NOMO-1 treated with dmso at 0.1 percent for 144 hours (cell line): ENCODE results near the gene LIMA1.
"Not testable (repeated sequence)": the region's sequence is repeated elsewhere in the genome, so short reads cannot be mapped to it uniquely, and the experiment has no call there.

Experiments used
- DNase-seq: peaks from one replicate; lab custom pipeline; 2025; ENCODE audit not compliant: unreplicated experiment; lab: John Stamatoyannopoulos, UW

LIMA1 gene

DNA sequence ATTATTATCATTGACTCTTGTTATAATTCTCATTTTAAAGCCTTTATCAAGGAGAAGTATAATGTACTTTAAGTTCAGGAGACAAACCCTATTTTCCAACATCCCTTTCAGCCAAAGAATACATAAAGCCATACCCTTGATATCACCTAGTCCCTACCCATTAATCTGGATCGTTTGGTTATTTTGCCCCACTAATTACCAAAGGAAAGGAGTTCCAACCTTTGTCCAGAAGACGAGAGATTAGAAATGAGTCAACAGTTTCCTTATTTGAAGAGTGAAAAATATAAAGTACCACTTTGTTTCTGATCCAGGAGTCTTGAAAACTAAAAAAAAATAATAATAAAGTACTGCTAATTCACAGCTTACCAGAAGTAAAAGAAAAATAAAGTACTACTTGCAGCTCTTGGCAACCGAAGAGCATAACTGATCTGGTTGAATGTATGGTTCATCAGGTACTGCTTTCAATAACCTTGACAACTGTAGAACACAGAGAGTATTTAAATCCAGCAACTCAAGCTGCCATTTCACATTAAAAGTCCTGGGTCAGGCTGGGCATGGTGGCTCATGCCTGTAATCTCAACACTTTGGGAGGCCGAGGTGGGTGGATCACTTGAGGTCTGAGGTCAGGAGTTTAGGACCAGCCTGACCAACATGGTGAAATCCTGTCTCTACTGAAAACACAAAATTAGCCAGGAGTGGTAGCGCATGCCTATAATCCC, 33.7 kb downstream of the LIMA1 start:
- DNase-seq: no peak

DNA sequence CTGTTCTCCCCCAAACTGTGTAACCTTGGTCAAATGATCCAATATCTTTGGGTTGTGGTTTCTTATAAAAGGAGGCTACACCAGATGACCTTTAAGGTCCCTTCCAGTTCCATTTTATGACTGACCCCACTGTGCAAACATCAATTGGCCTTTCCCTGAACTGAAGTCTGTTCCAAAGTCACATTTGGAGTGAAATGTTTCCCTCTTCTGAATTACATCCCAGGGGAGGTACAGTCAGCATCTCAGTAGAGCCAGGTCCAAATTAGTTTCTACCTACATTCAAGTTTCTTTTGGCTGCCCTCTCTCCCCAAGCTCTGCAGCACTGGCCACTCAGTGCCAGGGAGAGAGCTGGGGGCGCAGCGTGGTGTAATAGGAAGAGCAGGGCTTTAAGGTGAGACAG, 34.4 kb downstream of the LIMA1 start:
- DNase-seq: no peak

DNA sequence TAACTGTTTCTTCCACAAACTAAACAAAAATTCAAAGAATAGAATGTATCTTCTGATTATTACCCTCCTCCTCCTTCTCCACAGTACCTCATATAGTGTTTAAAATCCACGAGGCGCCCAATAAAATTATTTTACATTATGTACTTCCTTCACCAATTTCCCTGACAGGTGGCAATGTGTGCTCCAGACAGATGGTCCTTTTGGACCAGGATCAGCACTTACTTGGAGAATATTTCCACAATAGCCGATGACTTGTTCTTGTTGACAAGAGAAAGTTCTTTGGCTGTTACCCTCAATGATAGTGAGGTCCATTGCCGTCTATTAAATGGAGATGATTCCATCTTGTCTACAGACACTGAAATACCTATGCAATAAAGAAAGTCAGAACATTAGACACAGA, 34.9 kb downstream of the LIMA1 start:
- no peak for DNase-seq

DNA sequence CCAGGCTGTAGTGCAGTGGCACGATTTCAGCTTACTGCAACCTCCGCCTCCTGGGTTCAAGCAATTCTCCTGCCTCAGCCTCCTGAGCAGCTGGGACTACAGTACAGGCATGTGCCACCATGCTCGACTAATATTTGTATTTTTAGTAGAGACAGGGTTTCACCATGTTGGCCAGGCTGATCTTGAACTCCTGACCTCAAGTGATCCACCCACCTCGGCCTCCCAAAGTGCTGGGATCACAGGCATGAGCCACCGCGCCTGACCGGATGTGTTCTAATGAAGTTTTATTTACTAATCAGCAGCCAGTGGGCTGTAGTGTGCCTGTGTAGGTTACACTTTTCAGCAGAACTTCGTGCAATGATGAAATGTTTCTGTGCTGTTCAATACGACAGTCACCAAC, 35.7 kb downstream of the LIMA1 start:
- not testable (repeated sequence) for DNase-seq

DNA sequence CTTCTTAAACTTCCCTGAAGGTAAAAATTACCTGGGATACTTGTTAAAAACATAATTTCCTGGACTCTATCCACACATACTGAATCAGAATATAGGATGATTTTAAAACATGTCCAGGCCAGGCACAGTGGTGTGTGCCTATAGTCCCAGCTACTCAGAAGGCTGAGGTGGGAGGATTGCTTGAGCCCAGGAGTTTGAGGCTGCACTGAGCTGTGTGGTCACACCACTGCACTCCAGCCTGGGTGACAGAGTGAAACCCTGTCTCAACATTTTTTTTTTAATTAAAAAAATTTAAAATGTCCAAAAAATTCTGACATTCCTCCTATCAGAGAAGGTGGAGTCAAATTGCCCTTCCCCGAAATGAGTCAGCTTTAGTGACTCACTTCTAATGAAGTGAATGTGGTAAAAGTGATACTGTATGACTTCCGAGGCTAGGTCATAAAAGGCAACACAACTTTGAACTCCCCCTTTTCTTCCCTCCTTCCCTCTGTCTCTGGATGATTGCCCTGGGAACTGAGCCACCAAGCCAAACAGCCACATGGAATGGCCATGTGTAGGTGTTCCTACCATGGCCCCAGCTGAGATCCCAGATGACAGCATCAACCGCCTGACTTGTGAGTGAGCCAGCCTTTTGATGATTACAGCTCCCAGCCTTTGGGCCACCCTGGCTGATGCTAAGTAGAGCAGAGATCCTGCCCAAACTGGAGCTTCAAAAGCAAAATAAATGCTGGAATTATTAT, 36.3 kb downstream of the LIMA1 start:
- DNase-seq: no peak

DNA sequence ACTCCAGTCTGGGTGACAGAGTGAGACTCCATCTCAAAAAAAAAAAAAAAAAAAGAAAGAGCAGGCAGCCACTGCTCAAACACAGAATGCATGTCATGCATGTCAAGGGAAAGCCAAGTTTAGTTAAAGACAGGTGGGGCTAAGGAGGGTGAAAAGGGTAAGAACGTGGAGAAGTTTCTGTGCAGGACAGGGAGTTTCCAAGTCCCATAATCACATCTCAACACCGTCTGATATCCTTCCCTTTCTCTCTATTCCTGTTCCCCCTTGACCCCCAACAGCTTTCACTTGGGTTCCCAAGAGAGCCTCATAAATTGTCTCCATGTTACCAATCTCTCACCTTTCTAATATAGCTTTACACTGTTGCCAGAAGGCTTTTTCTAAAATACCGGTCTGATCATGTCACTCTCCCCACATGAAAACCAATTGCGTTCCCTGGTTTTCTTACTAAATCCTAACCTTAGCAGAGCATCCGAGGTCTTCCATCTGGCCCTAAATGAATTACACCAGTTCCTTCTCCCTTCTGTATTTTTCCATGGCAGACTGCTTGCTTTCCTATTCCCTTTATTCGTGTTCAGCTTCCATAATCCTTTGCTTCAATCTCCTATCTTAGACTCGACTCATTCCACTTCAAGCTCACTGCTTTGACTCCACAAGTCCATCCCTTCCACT, 37.0 kb downstream of the LIMA1 start:
- no peak for DNase-seq

DNA sequence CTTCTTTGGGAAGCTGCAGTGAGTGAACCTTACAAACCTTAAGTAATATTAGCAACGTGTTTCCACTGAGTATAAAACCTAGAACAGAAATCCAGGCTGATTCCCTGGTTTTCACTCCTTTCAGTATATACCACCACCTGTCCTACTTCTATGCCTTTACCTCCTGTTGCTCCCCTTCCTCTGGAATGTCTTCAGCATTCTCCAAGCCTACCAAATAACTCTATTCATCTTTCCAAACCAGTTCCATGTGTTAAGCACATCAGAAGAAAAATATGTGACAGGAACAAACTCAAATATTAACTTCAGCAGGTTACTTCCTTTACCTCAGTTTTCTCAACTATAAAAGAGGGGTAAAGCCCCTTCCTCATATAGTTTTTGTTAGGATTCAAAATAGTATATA, 39.8 kb downstream of the LIMA1 start:
- DNase-seq: no peak

DNA sequence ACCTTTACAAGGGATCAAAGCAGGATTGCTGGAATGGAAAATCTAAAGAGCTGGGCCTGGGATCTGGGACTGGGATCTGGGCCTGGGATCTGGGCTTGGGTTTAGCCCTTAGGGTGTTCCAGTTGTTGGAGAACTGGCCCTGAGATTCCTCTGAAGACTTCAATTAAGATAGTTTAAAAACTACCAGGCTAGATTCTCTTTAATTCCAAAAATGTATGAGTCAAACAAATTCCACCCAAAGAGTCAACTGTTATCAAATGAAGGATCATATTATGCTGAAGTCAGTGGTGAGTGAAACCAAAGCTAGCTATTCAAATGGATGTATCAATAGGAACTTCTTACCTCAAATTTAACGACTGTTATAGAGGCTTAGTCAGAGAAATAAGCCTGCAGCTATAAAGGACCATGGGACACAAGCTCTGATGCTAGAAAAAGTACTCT, 40.5 kb downstream of the LIMA1 start:
- DNase-seq: no peak

DNA sequence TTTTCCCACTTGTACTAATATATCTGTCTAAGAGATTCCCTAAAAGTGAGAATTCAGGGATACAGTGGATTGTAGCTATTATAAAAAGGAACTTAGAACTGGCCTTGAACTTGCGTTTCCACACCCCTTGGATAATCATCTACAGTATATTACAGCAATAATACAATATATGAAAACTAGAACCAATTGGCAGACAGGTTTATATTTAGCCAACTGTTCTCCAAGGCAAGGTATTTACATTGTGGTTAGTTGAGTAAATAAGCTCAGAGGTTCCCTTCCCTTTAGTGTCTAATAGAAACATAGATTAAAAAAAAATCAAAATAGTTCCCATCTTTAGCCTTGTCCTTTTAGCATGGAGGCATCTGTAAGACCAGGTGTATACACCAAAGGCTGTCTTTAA, 42.1 kb downstream of the LIMA1 start:
- no peak for DNase-seq

DNA sequence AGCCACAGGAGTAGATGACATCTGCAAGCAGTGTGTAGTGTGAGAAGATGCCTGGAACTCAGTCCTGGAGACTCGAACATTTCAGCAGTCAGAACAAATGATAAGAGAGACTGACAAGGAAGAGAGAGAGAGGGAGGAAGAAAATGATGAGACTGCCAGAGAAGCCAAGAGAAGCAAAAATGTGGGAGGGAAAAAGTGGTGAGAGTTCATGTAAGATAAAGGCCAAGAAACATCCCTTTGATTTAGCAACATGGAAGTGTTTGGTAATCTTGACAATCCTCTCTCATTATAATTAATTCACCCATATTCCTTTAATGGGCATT, 42.6 kb downstream of the LIMA1 start:
- no peak for DNase-seq

DNA sequence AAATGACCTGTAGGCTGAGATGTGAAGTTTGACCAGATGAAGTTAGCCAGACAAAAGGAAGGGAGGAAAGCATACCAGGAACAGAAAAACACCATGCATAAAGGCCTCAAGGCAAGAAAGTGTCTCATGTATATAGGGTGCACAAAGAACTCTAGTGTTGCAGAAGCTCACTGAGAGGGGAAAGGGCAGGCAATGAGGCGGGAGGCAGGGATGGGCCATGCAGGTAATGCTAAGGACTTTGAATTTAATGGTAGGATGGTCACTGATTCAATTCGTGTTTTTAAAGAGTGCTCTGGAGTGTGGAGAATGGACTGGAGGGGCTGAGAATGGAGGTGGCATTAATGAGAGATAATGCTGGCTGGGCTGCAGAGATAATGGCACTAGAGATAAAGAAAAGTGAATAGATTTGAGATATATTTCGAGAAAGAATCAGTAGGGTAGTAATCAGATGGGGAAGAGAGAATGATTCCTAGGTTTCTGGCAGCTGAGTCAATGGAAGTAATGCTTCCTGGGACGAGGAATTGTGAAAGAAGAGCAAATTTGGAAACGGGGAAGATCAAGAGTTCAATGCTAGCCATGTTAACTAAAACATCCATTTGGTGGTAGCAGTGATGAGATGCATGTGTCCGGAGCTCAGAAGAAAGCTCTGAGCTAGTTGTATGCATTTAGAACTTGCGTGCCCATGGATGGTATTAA, 43.1 kb downstream of the LIMA1 start:
- no peak for DNase-seq

DNA sequence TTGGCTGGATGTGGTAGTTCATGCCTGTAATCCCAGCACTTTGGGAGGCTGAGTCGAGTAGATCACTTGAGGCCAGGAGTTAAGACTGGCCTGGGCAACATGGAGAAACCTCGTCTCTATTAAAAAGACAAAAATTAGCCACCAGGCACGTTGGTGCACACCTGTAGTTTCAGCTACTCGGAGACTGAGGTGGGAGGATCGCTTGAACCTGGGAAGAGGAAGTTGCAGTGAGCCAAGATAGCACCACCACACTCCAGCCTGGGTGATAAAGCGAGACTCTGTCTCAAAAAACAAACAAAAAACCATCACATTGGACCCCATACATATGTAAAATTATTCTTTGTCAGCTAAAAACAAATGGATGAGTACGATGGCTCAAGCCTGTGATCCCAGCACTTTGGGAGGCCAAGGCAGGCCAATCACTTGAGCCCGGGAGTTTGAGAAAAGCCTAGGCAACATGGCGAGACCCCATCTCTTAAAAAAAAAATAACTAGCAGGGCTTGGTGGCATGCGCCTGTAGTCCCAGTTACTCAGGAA, 43.9 kb downstream of the LIMA1 start:
- DNase-seq: no peak

DNA sequence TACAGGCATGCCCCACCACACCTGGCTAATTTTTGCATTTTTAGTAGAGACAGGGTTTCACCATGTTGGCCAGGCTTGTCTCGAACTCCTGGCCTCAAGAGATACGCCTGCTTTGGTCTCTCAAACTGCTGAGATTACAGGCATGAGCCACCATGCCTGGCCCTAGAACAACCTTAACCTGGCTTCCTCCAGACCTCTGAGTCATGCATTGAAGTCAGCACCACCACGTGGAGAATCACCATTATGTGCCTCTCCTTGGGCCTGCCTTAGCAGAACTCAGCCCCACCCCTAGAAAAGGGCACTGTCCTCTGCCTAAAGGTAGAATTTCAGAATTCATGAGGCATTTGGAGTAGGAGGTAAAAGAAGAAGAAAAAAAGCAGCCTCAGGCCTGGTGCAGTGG, 49.0 kb downstream of the LIMA1 start:
- no peak for DNase-seq

DNA sequence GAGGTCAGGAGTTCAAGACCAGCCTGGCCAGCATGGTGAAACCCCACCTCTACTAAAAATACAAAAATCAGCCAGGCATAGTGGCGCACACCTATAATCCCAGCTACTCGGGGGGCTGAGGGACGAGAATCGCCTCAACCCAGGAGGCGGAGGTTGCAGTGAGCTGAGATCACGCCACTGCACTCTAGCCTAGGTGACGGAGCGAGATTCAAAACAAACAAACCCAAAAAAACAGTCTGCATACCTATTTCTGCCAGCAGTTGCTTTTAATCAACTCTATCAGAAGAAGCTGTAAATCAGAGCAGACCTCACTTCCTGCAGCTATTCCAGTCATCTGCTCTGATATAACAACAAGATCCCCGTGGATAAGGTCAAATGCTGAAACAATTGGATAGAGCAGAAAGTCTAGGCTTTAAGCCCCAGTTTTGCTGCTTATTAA, 50.5 kb downstream of the LIMA1 start:
- no peak for DNase-seq

DNA sequence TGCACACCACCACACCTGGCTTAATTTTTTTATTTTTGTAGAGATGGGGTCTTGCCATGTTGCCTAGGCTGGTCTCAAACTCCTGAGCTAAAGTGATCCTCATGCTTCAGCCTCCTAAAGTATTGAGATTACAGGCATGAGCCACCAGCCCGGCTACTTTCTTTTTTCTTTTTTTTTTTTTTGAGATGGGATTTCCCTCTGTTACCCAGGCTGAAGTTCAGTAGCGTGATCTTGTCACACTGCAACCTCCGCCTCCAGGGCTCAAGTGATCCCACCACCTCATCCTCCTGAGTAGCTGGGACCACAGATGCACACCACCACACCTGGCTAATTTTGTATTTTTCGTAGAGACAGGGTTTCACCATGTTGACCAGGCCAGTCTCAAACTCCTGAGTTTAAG, 51.1 kb downstream of the LIMA1 start:
- no peak for DNase-seq

DNA sequence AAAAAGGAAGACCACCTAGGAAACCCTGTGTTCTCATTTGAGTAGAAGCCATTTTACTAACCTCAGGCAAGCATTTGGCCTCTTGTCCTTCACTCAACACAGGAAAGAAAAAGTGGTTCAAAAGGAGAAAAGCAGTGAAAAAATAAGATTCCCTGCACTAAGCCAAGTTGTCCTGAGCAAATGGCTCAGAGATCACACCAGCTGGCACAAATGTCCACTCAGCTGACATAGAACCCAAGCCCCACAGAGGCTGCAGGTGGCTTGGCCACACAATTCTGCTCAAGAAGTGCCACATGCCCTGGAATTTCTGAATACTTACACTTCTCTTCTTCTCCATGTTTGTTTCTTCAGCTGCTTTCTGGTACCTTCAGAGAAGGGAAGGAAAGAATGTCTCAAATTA, 52.0 kb downstream of the LIMA1 start:
- DNase-seq: no peak

DNA sequence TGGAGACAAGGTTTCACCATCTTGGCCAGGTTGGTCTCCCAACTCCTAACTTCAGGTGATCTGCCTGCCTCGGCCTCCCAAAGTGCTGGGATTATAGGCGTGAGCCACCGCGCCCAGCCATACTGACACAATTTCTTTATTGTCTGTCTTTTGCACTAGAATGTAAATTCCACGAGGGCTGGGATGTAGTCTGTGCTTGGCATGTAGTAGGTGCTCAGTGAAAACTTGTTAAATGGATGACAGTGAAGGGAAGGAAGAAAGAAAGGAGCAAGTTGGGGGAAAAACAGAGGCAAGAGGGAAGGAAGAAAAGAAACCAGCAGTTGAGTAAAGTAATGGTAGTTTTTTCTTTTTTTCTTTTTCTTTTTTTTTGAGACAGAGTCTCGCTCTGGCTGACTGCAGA, 53.1 kb downstream of the LIMA1 start:
- DNase-seq: no peak

DNA sequence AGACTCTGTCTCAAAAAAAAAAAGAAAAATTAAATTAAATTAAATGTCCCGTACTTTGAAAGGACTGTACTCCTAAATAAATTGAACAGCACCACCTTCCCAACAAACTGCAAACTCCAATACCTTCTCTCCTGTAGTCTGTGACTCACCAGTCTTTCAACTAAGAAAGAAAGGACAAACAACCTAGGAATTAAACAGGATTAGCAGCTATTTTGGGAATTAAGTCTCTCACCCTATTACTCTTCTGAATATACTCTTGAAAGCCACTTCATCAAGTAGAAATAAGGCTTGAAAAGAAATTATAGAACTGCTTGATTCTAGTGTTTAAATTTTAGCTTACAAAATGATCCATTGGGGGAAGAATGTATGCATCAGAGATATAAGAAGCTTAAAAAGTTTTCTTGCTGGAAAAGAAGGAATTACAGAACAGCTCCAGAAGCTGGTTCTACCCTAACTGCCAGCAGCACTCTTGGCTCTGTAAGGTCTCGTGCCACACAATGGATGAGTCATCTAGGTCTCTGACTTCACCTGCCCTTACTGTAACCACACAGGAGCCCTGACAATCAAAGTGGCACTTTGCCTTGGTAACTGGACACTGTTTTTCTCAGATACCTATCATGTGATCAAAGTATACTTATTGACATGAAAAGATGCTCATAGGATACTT, 59.2 kb downstream of the LIMA1 start:
- DNase-seq: no peak

DNA sequence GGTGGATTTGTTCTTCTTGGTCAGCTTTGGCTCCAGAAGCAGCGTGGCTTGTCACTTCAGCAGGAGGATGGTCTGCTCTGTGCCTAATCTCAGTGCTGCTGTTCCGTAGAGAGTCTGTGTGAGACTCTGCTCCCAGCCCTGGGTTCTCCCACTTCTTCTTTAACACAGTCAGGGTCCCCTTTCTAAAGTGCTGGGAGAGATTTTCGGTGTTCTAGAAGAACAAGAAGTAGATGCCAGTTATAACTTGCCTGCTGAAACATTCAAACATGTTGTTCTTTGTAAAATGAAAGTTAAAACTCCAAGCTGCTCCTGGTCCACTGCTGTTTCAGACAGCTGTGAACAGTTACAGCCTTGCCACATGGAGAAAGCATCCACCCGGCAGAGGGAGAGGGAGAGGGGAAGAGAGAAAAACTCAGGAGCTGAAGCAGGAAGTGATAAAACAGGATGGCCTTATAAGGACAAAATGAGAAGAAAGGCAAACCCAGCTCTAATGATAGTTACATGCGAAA, 61.0 kb downstream of the LIMA1 start:
- DNase-seq: no peak

DNA sequence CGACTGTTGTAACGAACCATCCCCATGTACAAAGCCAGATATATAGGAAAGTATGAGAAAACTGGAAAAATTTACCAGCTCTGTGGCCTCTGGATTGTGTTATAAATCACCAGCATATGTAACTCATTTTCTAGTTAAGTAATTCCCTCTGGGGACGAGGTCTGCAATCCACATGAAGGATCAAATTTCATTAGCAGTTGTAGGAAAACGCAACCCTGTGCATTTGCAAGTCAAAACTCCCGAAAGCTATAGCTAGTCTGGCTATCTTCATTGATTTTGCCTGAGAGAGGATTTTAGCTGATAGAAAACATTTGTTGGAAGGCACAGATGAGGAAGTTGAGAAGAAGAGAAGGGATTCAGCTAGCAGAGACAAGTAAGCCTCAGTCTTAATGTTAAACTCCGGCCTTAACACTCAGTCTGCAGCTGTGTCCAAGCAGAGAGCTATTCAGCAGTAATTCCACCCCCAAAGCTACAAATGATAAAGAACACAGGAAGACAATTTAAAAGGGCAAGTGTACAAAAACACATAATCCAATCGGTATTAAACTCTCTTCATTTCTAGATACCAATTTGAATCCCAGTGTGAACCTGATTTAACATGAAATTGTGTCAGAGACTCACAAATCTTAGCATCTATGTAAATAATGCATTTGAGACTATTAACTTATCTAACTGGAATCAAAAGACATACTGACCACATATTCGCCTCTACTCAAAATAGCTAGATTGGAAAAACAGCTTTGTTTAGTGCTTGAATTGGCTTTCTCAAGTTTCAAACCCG, 61.9 kb downstream of the LIMA1 start:
- DNase-seq: no peak
